ENCODE measurements around the gene TNS3. TPM values are rescaled to one million over a fixed set of nuclear protein-coding genes. Genes with fewer than 3 reads are reported as not detected.

TNS3 gene
- total RNA-seq, 1 experiment from 2014 or later = 9.5 TPM

- no peak overlapping the region for H2BK5ac ChIP-seq (ENCODE audit: insufficient read length, low read length)
- H3K4me3 Mint-ChIP-seq = no peak overlapping the region
- no peaks in the 10 kb centered on the region for H3K23me2 ChIP-seq (ENCODE audit: insufficient read length, low read depth, low read length, poor library complexity, severe bottlenecking)
- no CpG with 5 or more reads among the region's 3 CpGs for WGBS (ENCODE audit: extremely low coverage, insufficient read length, low lambda C conversion rate)
- H3T11ph ChIP-seq (ENCODE audit: low read length) = no peak overlapping the region
- H2BK15ac ChIP-seq (ENCODE audit: low read depth, low read length) = no peak overlapping the region
- no peak overlapping the region for H3K27ac ChIP-seq (ENCODE audit: insufficient read length, low read depth, low read length)
- no peak overlapping the region for H2BK12ac ChIP-seq (ENCODE audit: insufficient read length, low read depth, low read length)
- no peaks in the 10 kb centered on the region for H4K20me1 ChIP-seq (ENCODE audit: control insufficient read depth, insufficient read depth, insufficient read length)
- no peak overlapping the region for H2AFZ ChIP-seq (ENCODE audit: low read length)
- H3K4me1 ChIP-seq (ENCODE audit: insufficient read depth, low read length) = no peaks in the 10 kb centered on the region
- no peaks in the 10 kb centered on the region; a peak in 1 of 5 replicates for H3K9me3 Mint-ChIP-seq
- peaks cover 7 to 14% of the 10 kb centered on the region in 2 experiments for H3K4me1 Mint-ChIP-seq
- H3K18ac ChIP-seq (ENCODE audit: insufficient read length, low read depth, low read length) = no peak overlapping the region
- no peak overlapping the region for H3K4me2 ChIP-seq (ENCODE audit: insufficient read depth, insufficient read length, low read length)
- no peak overlapping the region for H3K56ac ChIP-seq (ENCODE audit: insufficient read length, low read depth, low read length)
- no peak overlapping the region for H4K8ac ChIP-seq (replicated peaks; ENCODE audit: insufficient read length, low read depth, low read length)
- H2BK120ac ChIP-seq (ENCODE audit: low read depth, low read length, poor library complexity, severe bottlenecking) = no peak overlapping the region
- H4K91ac ChIP-seq (ENCODE audit: insufficient read length, low read depth, low read length) = no peak overlapping the region
- H3K4ac ChIP-seq (ENCODE audit: low read depth, low read length) = no peak overlapping the region
- H3K36me3 Mint-ChIP-seq (ENCODE audit: insufficient read depth in 1 of 3, low read depth in 3 of 3) = 0 out of 7 replicates have a peak, but pooled peaks cover 0 to 7% (median 2%) of the 10 kb centered on the region in 3 experiments
- no peaks in the 10 kb centered on the region for H3K79me1 ChIP-seq (ENCODE audit: insufficient read depth, low read depth, low read length, poor library complexity, severe bottlenecking)
- no peaks in the 10 kb centered on the region for H3K27me3 ChIP-seq (ENCODE audit: insufficient read depth, low read length)
- H3K14ac ChIP-seq (ENCODE audit: insufficient read depth, low read length) = no peak overlapping the region
- no peak for DNase-seq
- no peak overlapping the region for H3K9ac ChIP-seq (ENCODE audit: extremely low read depth, insufficient read length, low read length)
- H4K5ac ChIP-seq (ENCODE audit: insufficient read length, low read depth, low read length) = no peak overlapping the region
- no peaks in the 10 kb centered on the region for H3K79me2 ChIP-seq (ENCODE audit: insufficient read depth, low read length)
- no peak overlapping the region for H3K23ac ChIP-seq (ENCODE audit: insufficient read length, low read depth, low read length)
- no peak overlapping the region for H2BK20ac ChIP-seq (ENCODE audit: low read depth, low read length, poor library complexity, severe bottlenecking)
- no peak for TF ChIP-seq CTCF (conservative IDR thresholded peaks at IDR 0.05)
- no peak overlapping the region for H3K27ac Mint-ChIP-seq
- H3K9me3 ChIP-seq (ENCODE audit: control insufficient read depth, low read depth, low read length) = no peaks in the 10 kb centered on the region
- no peaks in the 10 kb centered on the region for H3K27me3 Mint-ChIP-seq (ENCODE audit: low read depth)
- no peak overlapping the region for H2AK5ac ChIP-seq (ENCODE audit: insufficient read length, low read length)
These were observed 177.9 kb downstream of the TNS3 start for GRCh38 chr7:47404010-47404409.
